Measurements from ENCODE around the gene ZNF521. TPM values are rescaled to one million over a fixed set of nuclear protein-coding genes. Genes with fewer than 3 reads are reported as not detected.

The ZNF521 gene
- total RNA-seq, 1 experiment from 2014 or later: not detected

DNA sequence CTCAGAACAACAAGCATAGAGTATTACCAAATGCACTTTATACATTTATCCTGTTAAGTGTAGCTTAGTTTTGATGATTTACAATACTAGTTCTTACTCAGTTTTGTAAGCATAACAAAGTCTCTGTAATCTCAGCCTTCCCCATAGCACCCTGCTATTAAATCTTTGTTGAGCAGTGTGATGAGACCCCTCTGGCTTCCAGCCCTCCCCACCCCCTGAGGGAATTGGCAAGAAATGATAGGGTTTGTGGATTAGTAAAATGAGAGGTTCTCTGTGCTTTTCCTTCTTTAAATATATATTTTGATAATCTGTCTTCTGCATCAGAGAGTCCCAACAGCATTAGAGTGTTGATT is 37.2 kb downstream of the ZNF521 start:
- H3K9me3 ChIP-seq (ENCODE audit: low read depth, low read length, poor library complexity, severe bottlenecking): no peaks in the 10 kb centered on the region
- CTCF ChIA-PET: no interaction called here
- intact Hi-C loops (cut with micrococcal nuclease; ENCODE audit: unreplicated experiment): no loop called here
- TF ChIP-seq EZH2 (IDR thresholded peaks at IDR 0.05; ENCODE audit: borderline replicate concordance, low read depth, low read length, poor library complexity, severe bottlenecking): no peak
- TF ChIP-seq, protein P1, sequence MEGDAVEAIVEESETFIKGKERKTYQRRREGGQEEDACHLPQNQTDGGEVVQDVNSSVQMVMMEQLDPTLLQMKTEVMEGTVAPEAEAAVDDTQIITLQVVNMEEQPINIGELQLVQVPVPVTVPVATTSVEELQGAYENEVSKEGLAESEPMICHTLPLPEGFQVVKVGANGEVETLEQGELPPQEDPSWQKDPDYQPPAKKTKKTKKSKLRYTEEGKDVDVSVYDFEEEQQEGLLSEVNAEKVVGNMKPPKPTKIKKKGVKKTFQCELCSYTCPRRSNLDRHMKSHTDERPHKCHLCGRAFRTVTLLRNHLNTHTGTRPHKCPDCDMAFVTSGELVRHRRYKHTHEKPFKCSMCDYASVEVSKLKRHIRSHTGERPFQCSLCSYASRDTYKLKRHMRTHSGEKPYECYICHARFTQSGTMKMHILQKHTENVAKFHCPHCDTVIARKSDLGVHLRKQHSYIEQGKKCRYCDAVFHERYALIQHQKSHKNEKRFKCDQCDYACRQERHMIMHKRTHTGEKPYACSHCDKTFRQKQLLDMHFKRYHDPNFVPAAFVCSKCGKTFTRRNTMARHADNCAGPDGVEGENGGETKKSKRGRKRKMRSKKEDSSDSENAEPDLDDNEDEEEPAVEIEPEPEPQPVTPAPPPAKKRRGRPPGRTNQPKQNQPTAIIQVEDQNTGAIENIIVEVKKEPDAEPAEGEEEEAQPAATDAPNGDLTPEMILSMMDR (conservative IDR thresholded peaks at IDR 0.05; ENCODE audit: low read depth, low read length): no peak
- H3K36me3 ChIP-seq (ENCODE audit: insufficient read depth, low read length, poor library complexity, severe bottlenecking): no peaks in the 10 kb centered on the region
- no peak overlapping the region for H3K4me3 ChIP-seq (ENCODE audit: low read depth, low read length, poor library complexity, severe bottlenecking)
- no peak for DNase-seq (ENCODE audit: low spot score)
- POLR2A ChIA-PET (ENCODE audit: low non-redundant PET): no interaction called here
- H3K27ac ChIP-seq (ENCODE audit: low read depth, low read length, poor library complexity, severe bottlenecking): no peak overlapping the region
- no peaks in the 10 kb centered on the region for H3K4me1 ChIP-seq (ENCODE audit: insufficient read depth, low read length, poor library complexity, severe bottlenecking)
- no TSS peak for BruUV-seq (replicated peaks)
- no peaks in the 10 kb centered on the region for H3K27me3 ChIP-seq (replicated peaks; ENCODE audit: insufficient read depth, low read depth, low read length, poor library complexity)

DNA sequence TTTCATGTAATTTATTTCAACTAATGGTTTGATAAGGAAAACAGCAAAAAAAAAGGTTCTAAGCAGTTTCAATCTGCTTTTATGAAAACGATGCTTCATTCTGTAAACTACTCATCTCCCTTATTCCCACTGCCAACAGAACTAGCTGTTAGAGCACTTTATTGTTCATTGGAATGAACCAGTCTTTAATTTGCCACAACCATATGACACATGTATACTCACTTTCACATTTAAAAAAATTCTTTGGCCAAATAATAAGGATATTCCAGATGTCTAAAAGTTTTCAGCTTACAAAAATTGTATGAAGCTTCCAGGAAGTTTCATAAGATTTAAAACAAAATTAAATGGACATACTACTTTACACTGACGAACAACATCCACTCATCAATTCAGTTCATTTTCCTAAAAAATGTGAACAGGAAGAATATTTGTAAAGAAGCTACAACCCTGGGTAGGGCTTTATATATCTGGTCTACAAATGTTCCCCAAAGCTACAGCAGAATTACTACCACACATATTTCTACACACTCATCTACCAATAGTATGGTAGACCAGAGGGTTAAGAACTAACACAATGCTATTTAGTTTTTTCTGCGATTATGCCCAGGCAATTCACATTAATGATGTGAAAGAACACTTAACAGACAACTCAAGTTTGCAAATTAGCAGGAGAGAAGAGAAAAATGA is 37.7 kb downstream of the ZNF521 start:
- Histone ChIP-seq H3K4me1 (ENCODE audit: insufficient read depth, low read length, poor library complexity, severe bottlenecking) (no peaks in the 10 kb centered on the region), H3K4me3 (ENCODE audit: low read depth, low read length, poor library complexity, severe bottlenecking) (no peak overlapping the region), H3K27me3 (replicated peaks; ENCODE audit: insufficient read depth, low read depth, low read length, poor library complexity) (no peaks in the 10 kb centered on the region), H3K36me3 (ENCODE audit: insufficient read depth, low read length, poor library complexity, severe bottlenecking) (no peaks in the 10 kb centered on the region), H3K27ac (ENCODE audit: low read depth, low read length, poor library complexity, severe bottlenecking) (no peak overlapping the region), H3K9me3 (ENCODE audit: low read depth, low read length, poor library complexity, severe bottlenecking) (no peaks in the 10 kb centered on the region)
- no TSS peak for BruUV-seq (replicated peaks)
- DNase-seq (ENCODE audit: low spot score): no peak
- POLR2A ChIA-PET (ENCODE audit: low non-redundant PET): no interaction called here
- intact Hi-C loops (cut with micrococcal nuclease; ENCODE audit: unreplicated experiment): no loop called here
- TF ChIP-seq, protein P1 (conservative IDR thresholded peaks at IDR 0.05; ENCODE audit: low read depth, low read length): no peak
- no peak for TF ChIP-seq EZH2 (IDR thresholded peaks at IDR 0.05; ENCODE audit: borderline replicate concordance, low read depth, low read length, poor library complexity, severe bottlenecking)
- CTCF ChIA-PET: no interaction called here

DNA sequence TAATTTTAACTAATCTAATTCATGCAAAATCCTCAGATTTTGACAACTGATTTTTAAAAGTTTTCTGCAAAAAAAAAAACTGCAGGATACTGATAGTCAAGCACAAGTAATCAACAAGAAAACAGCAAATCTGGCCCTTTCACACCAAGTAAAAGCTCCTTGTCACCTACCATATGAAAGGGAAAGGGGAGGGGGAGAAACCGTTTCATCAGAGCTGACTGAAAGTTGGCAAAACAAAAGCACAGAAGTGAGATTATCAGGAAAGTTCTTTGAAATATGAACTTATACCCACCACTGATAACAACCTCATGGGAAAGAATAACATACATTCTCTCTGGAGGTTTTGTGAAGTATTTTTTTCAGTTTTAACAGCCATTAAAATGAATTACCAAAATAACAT is 38.7 kb downstream of the ZNF521 start:
- no peaks in the 10 kb centered on the region for H3K27me3 ChIP-seq (replicated peaks; ENCODE audit: insufficient read depth, low read depth, low read length, poor library complexity)
- ChIA-PET POLR2A (ENCODE audit: low non-redundant PET) (no interaction called here), CTCF (no interaction called here)
- H3K4me3 ChIP-seq (ENCODE audit: low read depth, low read length, poor library complexity, severe bottlenecking): no peak overlapping the region
- H3K36me3 ChIP-seq (ENCODE audit: insufficient read depth, low read length, poor library complexity, severe bottlenecking): no peaks in the 10 kb centered on the region
- H3K9me3 ChIP-seq (ENCODE audit: low read depth, low read length, poor library complexity, severe bottlenecking): no peaks in the 10 kb centered on the region
- BruUV-seq (replicated peaks): no TSS peak
- intact Hi-C loops (cut with micrococcal nuclease; ENCODE audit: unreplicated experiment): no loop called here
- DNase-seq (ENCODE audit: low spot score): no peak
- TF ChIP-seq, protein P1 (conservative IDR thresholded peaks at IDR 0.05; ENCODE audit: low read depth, low read length): no peak
- no peak for TF ChIP-seq EZH2 (IDR thresholded peaks at IDR 0.05; ENCODE audit: borderline replicate concordance, low read depth, low read length, poor library complexity, severe bottlenecking)
- no peaks in the 10 kb centered on the region for H3K4me1 ChIP-seq (ENCODE audit: insufficient read depth, low read length, poor library complexity, severe bottlenecking)
- no peak overlapping the region for H3K27ac ChIP-seq (ENCODE audit: low read depth, low read length, poor library complexity, severe bottlenecking)
